Stimulated activated naive CD4-positive, alpha-beta T cell (primary cell): ENCODE data around the gene TSR3.

Experiments
- DNase-seq, 6 experiments: peaks; one replicate each; lab custom pipeline; 2025; lab: John Stamatoyannopoulos, UW

Gene TSR3

DNA sequence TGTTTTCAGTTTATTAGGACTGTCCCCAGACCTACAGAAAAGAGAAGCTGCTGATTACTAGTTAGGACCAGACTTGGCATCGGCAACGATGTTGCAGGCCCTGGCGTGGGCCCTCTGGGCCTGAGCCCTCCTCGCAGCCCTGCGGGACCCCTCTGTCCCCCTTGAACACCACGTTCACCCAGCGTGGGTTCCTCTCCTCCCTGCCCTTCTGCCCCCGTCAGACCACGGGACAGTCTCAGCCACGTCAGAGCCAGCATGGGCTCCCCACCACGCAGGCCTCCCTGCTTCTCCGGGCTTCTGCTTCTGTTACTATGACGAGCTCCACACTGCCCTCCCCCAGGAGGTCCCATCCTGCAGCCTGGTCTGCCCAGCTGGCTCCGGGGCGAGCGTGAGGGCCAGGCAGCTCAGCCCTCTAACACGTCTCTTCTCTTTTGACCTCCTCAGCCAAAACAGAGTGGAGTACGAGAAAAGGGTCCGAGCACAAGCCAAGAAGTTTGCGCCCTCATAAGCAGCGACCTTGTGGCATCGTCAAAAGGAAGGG is 27.3 kb downstream of the TSR3 start:
- DNase-seq, result no peak

DNA sequence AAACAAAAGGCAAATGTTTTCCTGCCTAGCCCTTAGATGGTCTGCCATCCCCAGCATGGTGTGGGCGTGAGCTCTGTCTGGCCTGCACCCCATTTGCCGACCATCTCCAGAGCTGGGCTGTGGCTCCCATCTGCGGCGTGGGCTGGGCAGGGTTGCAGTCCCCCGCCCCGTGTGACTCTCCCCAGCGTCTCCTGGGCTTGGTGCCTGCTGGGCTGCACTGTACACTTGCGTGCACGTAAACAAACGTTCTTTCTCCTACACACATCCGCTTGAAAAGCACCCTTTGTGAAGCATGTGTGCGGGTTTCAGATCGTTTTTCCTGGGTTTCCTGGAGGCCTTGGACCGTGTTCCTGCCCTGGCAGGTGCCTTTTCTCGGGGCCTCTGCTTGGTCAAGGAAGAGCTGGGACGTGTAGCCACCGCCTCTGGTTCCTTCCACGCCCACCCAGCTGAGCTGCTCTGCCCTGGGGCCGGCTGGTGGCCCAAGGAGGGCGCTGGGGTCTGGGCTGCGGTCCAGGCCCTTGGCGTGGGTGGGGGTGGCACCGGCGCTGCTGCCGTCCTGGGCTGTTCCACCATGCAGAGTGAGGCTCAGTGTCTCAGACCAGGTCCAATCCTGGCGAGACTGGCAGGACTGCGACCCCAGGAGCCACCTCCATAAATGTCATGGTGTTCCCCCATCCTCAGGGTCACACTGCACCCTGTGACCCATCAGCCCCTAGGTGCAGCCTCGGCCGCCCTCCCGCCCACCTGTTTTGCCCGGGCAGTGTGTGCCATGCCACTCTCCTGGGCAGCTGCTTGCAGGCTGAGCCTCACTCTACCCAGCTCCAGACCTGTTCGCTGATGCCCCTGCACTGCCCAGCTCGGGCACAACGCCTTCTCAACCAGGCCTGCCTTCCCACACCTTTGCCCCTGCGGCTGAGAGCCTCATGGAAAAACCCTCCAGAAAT is 28.1 kb downstream of the TSR3 start:
- DNase-seq, result no peak

DNA sequence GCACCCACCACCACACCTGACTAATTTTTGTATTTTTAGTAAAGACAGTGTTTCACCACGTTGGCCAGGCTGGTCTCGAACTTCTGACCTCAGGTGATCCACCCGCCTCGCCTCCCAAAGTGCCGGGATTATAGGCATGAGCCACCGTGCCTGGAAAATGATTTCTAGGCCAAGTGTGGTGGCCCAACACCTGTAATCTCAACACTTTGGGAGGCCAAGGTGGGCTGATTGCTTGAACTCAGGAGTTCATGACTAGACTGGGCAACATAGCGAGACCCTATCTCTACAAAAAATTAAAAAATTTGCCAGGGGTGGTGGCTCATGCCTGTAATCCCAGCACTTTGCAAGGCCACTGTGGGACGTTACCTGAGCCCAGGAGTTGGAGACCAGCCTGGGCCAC is 29.3 kb downstream of the TSR3 start:
- DNase-seq, result no peak

DNA sequence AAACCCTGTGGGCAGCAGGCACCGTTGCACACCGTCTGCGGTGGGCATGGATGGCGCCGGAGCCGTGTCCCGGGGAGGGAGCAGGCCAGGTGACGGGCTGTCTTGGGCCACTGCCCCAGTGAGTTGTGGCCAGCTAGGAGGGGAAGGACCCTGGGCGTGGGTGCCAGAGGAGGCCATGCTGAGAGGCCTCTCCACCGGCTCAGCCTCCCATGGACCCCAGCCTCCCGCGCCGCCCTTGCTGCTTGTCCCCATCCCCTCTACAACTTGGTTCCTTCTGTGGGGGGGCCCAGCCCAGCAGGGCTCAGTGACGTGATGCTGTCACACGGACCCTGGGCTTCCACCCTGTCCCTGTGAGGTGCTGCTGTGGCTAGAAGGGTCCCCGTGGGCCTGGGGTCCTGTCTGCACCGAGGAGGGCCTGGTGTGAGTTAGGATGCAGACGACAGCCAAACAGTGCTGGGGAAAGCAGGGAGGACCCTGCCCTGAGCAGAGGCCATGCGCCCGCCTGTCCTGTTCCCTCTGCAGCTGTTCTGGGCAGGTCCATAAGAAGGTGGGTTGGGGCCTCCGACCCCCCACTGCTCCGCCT is 30.9 kb downstream of the TSR3 start:
- DNase-seq, result no peak

DNA sequence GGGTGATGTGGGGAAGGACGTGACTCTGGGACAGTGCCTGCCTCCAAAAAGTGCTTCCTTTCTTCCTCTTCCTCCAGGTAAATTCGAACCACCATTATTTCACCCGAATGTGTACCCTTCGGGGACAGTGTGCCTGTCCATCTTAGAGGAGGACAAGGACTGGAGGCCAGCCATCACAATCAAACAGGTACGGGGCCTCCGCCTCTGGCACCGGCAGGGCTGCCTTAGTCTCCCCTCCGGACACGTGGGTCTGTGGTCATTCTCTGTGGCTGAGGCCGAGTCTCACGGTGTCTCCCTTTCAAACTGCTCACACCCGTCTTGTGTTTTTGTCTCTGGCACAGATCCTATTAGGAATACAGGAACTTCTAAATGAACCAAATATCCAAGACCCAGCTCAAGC is 31.6 kb downstream of the TSR3 start:
- no peak for DNase-seq

DNA sequence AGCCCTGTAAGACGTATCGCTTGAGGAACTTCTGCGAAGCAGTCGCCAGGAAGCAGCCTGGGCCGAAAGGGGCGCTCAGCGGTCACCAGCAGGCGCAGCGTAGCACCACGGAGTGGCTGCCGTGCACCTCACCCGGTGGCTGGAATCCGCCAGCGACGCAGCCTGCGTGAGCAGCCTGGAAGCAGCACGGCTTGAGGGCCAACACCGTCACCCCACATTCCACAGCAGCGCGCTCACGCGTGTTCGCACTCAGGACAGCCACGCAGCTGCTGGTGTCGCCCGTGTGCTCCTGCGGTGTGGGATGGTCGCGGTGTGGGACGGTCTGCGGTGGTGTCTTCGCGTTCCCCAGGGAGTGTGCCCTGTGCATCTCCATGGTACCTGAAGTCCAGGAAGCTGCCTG is 32.6 kb downstream of the TSR3 start:
- no peak for DNase-seq

DNA sequence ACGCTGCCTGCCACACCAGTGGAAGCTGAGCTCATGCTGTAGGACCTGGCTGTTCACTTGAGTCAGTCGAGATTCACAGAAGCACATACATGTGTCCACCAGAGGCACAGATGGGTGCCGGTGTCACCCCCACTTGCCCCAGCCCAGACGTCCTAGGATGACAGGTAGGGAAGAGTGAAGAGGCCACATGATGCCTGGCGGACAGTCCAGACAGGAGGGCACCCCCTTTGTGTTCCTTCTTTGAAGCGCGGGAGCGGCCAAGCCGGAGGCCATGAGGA is 33.5 kb downstream of the TSR3 start:
- DNase-seq, result no peak

DNA sequence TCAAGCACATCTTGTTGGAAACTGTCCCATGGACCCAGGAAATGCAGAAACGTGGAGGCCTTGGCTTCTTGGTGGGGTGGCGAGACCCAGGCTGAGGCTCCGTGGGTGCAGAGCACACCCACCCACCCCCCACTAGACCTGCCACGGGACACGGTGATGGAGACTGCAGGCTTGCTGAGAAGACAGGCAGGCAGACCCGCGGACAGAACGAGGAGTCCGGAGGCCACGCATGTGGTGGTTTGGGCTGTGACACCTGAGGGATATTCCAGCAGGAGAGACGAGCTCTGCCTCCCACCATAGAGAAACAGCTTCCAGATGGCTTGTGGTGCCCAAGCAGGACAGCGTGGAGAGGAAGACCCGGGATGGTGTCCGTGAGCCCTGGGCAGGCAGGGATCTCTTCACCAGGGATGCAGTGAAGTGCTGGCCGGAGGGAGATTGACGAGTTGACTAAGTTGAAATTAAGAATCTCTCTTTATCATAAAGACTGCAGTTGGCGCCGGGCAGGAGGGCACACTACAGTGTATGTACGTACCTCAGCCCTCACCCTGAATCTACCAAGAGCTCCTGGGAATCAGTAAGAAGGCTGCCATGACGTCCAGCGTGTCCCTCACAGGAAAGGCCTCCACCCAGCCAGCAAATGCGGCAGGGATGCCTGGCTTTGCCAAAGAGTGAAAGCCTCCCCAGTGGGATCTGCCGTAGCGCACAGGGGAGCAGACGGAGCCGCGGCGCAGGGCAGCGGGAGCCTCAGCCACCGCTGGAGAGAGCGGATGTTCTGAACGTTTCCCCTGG is 34.0 kb downstream of the TSR3 start:
- DNase-seq, result peak in 1 of 6 experiments; percentile 9

DNA sequence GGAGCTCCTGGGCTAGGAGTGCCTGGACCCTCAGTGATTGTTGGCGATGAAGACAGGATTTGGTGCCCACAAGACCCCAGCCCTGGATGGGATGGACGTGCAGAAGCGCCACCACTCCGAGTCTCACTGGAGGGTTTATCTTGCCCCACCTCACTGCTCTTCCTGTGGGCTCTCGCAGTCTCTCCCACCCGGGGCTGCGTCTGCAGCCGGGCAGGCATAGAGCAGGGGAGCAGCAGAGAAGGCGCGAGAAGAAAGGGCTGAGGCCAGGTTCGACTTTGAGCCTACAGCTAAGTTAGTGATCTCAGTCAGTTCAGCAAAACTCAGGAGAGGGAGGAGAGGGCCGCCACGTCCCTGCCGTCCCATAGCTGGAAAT is 35.7 kb downstream of the TSR3 start:
- DNase-seq, result no peak

DNA sequence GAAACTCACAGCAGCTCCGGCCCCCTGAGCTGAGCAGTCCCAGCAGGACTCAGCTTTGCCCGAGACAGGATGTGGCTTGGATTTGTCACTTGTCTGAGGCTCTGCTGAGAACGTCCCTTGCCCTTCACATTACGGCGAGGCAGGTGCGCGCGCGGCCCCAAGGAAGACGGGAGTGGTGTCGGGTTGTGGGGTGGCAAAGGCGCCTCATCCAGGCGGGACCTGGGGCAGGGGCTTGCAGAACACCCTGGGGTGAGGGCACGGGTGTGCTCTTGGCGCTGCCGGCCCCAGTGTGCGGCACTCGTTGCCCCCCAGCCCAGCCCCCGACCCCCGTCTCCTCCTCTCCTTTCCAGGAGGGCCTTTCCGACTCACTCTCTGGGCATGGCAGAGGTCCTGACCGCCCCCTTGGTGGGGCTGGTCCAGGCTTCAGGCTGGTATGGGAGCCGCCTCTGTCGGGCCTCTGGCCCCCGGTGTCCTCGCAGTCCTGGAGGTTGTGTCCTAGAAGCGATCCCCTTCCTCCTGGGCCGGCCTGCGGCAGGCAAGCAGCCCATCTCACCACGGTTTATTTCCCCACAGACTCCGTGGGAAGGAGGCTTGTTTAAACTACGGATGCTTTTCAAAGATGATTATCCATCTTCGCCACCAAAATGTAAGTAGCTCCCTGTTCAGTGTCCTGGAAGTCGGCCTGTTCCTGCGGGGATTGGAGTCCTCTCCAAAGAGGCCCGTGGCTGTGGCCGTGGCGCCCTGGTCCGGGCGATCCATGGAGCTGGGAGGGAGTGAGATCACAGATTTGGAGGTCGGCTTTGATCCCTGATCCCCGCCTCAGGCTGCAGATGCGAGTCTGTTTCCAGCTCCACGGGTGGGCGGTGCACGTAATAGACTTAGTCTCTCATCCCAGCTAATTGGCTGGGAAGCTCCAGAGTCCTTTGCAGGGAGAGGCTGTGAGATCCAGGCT is 36.3 kb downstream of the TSR3 start:
- DNase-seq, result no peak

DNA sequence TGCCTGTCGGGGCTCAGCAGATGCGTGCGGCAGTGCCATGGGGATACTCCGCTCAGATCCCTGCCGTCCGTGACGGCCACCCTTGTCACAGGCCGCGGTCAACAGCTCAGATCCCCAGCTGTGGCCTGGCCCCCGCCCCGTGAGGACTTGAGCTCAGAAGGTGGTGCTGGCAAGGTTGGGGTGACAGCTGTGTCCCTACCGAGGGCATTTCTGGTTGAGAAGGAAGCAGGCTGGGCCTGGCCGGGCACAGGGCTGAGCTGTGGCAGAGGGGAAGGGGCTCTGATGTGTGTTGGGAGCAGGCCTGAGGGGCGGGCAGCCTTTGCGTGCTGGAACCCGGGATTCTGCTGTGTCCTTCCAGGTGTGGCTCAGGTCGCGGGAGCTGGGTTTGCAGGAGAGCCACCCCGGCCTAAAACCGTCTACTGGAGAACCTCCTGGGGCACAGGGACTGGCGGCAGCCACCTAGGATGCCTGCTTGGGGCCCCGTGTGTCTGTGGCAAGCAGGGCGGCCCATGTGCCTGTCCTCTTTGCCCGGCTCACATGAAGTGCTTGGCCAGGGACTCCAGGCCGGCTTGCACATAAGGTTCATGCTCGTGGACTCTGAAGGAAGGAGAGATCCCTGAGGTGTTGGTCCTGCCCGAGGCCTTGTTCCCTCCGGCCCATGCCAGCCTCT is 37.1 kb downstream of the TSR3 start:
- no peak for DNase-seq

DNA sequence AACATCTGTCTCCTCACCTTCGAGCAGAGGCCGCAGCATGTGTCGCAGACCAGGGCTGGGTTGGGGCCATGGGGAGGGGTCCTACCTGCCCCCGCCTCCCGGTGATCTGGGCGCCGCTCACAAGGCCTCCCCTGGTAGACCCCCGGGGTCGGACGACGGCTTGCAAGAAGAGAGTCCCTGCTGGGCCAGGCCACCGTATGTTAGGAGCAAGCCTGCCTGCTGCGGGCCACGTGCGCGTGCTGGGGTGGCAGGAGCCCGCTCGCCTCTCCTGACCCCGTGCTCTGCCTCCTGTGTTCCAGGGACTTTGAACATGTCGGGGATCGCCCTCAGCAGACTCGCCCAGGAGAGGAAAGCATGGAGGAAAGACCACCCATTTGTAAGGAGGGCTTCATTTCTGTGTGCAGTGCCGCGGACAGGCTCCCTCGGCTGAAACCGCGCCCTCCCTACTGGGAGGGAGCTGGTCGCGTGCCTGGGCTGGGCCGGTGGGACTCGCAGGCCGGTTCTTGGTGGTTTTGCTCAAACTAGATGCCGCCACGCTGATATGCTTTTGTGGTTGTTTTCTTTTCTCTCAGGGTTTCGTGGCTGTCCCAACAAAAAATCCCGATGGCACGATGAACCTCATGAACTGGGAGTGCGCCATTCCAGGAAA is 37.8 kb downstream of the TSR3 start:
- no peak for DNase-seq

DNA sequence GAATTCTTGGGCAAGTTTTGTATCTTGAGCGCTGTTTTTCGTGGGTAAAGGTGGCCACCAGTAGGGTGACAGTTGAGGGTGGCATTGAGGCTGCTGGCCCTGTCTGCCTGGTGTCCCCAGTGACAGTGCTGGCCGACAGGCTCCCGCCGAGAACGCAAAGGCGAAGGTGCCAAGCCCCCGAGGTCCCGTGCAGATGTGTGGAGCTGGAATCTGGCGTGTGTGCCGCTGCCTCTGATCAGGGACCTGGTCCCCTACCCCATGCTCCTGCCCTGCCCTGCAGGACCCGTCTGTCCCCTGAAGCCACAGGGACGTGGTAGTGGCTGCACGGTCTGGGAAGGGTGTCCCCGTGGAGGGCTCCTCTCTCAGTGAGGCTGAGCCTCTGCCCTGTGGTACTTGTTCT is 38.8 kb downstream of the TSR3 start:
- DNase-seq, result no peak

DNA sequence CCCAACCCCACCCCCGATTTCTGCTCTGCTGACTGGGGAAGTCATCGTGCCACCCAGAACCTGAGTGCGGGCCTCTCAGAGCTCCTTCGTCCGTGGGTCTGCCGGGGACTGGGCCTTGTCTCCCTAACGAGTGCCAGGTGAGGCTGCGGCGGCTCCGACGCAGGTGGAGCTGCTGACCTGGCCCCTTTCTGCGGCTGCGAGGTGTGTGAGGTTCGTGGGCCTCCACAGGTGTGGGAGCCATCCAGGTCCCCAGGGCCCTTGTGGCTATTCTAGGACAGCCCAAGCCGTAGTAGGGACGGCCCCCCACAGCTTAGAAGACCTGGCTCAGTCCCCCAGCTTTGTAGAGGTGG is 39.2 kb downstream of the TSR3 start:
- DNase-seq, result no peak

DNA sequence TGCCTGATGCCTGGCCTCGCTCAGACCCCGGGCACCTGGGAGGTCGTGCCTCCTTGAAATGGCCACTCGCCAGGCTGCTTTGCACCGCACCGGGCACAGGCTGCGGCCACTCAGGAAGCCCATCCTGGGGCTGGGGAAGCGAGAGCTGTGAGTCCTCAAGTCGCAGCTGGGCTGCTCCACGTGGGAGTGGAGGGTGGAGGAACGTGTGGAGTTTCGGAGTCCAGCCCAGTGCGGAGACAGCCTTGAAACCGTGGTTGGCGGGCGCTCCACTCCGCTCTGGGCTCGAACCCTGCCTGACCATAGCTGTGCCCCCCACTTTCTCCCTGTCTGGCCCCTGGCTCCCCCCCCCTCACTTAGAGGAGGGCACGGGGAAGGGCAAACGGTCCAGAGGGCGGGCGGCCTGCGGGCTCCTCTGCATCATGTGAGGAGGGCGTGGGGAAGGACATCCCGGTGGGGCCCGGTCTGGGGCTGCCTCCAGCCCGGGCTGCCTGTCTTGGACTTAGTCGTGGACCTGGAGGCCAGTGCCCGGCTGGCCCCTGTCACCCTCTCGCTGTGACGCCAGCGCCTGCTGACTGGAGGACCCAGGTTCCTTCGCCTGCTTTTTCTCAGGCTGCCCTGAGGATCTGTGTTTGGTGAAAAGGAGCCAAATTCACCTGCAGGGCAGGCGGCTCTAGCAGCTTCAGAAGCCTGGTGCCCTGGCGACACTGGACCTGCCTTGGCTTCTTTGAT is 39.8 kb downstream of the TSR3 start:
- no peak for DNase-seq

DNA sequence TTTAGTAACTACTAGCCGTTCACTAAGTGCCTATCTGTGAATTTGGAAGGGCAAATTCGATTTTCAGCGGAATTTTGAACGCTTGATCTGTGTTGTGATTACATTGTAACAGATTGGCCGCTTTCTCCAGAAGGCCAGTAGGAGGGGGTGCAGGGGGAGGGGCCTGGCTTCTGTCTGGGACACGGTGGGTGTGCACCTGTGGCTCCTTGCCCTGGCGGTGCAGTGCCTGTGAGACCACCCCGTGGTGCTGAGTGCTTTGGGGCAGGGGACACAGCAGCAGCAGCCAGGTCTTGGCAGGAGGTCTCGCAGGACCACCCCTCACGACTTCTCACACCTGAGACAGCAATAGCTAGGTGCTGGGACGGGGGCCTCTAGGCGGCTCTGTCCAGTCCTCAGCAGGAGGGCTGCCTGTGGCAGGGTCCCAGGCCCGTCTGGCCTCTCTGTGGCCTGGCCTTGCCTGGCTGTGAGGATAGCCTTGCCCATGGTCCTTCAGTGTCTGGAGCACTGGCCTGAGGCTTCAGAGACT is 40.4 kb downstream of the TSR3 start:
- DNase-seq, result no peak

DNA sequence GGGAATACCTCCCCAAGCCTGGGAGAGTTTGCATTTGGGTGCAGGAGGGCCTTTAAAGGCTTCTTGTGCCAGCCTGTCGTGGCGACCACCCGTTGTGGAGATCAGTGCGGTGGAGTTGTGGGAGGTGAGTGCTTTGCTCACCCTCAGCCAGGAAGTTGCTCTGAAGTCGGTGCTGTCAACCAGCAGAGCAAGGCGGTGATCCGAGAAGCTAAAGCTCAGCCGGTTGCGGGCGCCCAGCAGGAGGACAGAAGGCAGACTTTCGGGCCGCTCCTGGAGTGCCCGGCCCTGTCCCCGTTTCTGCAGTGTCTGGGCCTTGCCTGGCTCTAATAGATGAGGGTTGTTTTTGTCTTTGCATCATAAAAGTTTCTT is 40.9 kb downstream of the TSR3 start:
- DNase-seq, result peak in 5 of 6 experiments; percentile 12 to 25 (median 21)

DNA sequence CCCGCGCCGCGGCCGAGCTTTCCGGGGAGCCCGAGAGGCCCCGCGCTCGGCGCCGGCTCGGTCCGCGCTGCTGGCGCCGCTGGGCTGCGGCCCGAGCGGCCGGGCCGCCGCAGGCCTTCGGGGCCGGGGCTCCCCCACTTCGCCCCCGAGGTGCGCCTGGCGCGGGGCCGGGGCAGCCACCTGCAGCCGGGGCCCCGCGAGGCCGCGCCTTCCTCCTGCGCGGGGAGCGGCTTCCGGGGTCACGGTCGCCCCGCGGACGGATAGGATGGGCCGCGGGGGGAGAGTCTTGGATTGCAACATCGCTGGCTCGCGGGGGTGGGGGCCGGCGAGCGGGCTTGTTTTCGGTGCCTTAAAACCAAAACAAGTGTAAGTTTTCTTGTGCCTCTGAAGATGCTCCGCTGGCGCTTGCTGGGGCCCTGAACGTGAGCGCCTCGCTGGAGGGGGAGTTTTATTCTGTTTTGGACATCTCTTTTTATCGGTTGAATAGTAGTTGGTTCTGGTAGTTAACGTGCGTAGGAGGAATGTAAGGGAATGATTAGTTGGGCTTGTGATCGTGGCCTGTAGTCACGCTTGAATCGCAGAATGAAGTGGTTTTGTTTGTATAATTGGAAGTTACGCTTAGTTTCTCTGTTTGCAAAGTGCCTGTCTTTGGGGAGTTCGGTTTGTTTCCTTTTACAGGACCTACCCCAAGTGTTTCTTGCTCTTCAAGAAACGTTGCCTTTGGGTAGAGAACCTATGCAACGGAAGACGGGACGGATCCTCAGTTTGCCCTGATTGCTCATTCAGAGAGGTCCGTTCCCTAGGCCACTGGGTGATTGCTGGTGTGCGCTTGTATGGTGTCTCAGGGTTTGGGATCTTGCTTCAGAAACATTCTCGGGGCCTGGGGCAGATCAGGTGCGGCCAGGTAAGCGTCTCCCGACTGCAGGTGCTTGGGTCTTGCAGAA is 41.5 kb downstream of the TSR3 start:
- DNase-seq, result peak in 5 of 6 experiments; percentile 32 to 56 (median 47)
